ENCODE data around the gene KCND3. TPM values are rescaled to one million over a fixed set of nuclear protein-coding genes. Genes with fewer than 3 reads are reported as not detected.

Gene KCND3
- polyA plus RNA-seq, 3 donors, result not detected

- Histone ChIP-seq H3K4me1 (ENCODE audit: control insufficient read depth in 1 of 2, insufficient read depth in 2 of 2, low read length in 2 of 2) (no peaks in the 10 kb centered on the region), H3K27me3 (ENCODE audit: control insufficient read depth in 2 of 2, insufficient read depth in 2 of 2, low read length in 2 of 2) (no peaks in the 10 kb centered on the region)
These were observed 167.3 kb downstream of the KCND3 start for GRCh38 chr1:111822138-111822537.

GRCh38 chr1:111821121-111821745 lies 168.2 kb downstream of the KCND3 start:
- no peak overlapping the region for H2AFZ ChIP-seq (ENCODE audit: insufficient read depth, low read depth, low read length, poor library complexity, severe bottlenecking)
- DNase-seq, result no peak
- no peaks in the 10 kb centered on the region for H3K4me1 ChIP-seq (ENCODE audit: control insufficient read depth in 1 of 2, insufficient read depth in 2 of 2, low read length in 2 of 2)
- intact Hi-C loops (cut with micrococcal nuclease), result no loop called here
- no peak overlapping the region for H3K27ac ChIP-seq (ENCODE audit: low read depth in 1 of 2, low read length in 2 of 2)
- H3K4me2 ChIP-seq (replicated peaks; ENCODE audit: extremely low read depth, low read length, poor library complexity, severe bottlenecking), result no peak overlapping the region
- no peaks in the 10 kb centered on the region for H4K20me1 ChIP-seq (ENCODE audit: insufficient read depth, low read length)
- H3K4me3 ChIP-seq (replicated peaks in 1 of 3; ENCODE audit: low read depth in 2 of 3, low read length in 3 of 3), result no peak overlapping the region
- no peak for TF ChIP-seq CTCF (IDR thresholded peaks at IDR 0.05)
- Mint-ChIP-seq H3K27me3 (ENCODE audit: low read depth in 3 of 3) (peaks cover 7 to 24% (median 15%) of the 10 kb centered on the region in 3 donors), H3K27ac (no peak overlapping the region), H3K4me3 (no peak overlapping the region), H3K9me3 (peaks cover 0 to 12% (median 4%) of the 10 kb centered on the region in 7 donors), H3K36me3 (no peaks in the 10 kb centered on the region), H3K4me1 (no peaks in the 10 kb centered on the region)
- 93% methylated on average over 6 of the region's 7 CpGs for WGBS (ENCODE audit: insufficient coverage)
- H3K27me3 ChIP-seq (ENCODE audit: control insufficient read depth in 2 of 2, insufficient read depth in 2 of 2, low read length in 2 of 2), result no peaks in the 10 kb centered on the region
- H3K9me3 ChIP-seq (replicated peaks in 1 of 2; ENCODE audit: control insufficient read depth in 1 of 2, insufficient read depth in 1 of 2, low read length in 2 of 2), result no peaks in the 10 kb centered on the region
- H3K79me2 ChIP-seq (ENCODE audit: insufficient read depth, low read length), result no peaks in the 10 kb centered on the region
- no peaks in the 10 kb centered on the region for H3K36me3 ChIP-seq (replicated peaks in 1 of 2; ENCODE audit: control insufficient read depth in 1 of 2, insufficient read depth in 2 of 2, low read length in 2 of 2)
- no peak overlapping the region for H3K9ac ChIP-seq (ENCODE audit: insufficient read depth, low read length, poor library complexity, severe bottlenecking)

More at GRCh38 chr1:111822138-111822537, 167.3 kb downstream of the KCND3 start:
- H3K36me3 Mint-ChIP-seq, result no peaks in the 10 kb centered on the region
- intact Hi-C loops (cut with micrococcal nuclease), result no loop called here
- H3K27ac ChIP-seq (ENCODE audit: low read depth in 1 of 2, low read length in 2 of 2), result no peak overlapping the region
- no peak overlapping the region for H3K4me3 ChIP-seq (replicated peaks in 1 of 3; ENCODE audit: low read depth in 2 of 3, low read length in 3 of 3)
- WGBS (ENCODE audit: insufficient coverage), result 80% methylated on average over 1 of the region's 6 CpGs
- no peaks in the 10 kb centered on the region for H4K20me1 ChIP-seq (ENCODE audit: insufficient read depth, low read length)
- H3K27ac Mint-ChIP-seq, result no peak overlapping the region
- H3K4me3 Mint-ChIP-seq, result no peak overlapping the region
- H3K9ac ChIP-seq (ENCODE audit: insufficient read depth, low read length, poor library complexity, severe bottlenecking), result no peak overlapping the region
- peaks cover 0 to 12% (median 4%) of the 10 kb centered on the region in 7 donors for H3K9me3 Mint-ChIP-seq
- H2AFZ ChIP-seq (ENCODE audit: insufficient read depth, low read depth, low read length, poor library complexity, severe bottlenecking), result no peak overlapping the region
- H3K4me1 Mint-ChIP-seq, result no peaks in the 10 kb centered on the region
- TF ChIP-seq CTCF (IDR thresholded peaks at IDR 0.05), result no peak
- H3K36me3 ChIP-seq (replicated peaks in 1 of 2; ENCODE audit: control insufficient read depth in 1 of 2, insufficient read depth in 2 of 2, low read length in 2 of 2), result no peaks in the 10 kb centered on the region
- no peak overlapping the region for H3K4me2 ChIP-seq (replicated peaks; ENCODE audit: extremely low read depth, low read length, poor library complexity, severe bottlenecking)
- no peaks in the 10 kb centered on the region for H3K79me2 ChIP-seq (ENCODE audit: insufficient read depth, low read length)
- no peak for DNase-seq
- H3K9me3 ChIP-seq (replicated peaks in 1 of 2; ENCODE audit: control insufficient read depth in 1 of 2, insufficient read depth in 1 of 2, low read length in 2 of 2), result no peaks in the 10 kb centered on the region
- peaks cover 7 to 24% (median 10%) of the 10 kb centered on the region in 3 donors for H3K27me3 Mint-ChIP-seq (ENCODE audit: low read depth in 3 of 3)

Data from CD14-positive monocyte (primary cell).